GM19397 (cell line): ENCODE measurements around the gene SEMA4A.

Experiments
- ATAC-seq: cut with Tn5 transposase; IDR thresholded peaks from one replicate; pipeline ENCODE4 v1.9.1; 2021; ENCODE audit warnings: mild to moderate bottlenecking, moderate library complexity; ENCODE audit not compliant: unreplicated experiment

Gene SEMA4A

DNA sequence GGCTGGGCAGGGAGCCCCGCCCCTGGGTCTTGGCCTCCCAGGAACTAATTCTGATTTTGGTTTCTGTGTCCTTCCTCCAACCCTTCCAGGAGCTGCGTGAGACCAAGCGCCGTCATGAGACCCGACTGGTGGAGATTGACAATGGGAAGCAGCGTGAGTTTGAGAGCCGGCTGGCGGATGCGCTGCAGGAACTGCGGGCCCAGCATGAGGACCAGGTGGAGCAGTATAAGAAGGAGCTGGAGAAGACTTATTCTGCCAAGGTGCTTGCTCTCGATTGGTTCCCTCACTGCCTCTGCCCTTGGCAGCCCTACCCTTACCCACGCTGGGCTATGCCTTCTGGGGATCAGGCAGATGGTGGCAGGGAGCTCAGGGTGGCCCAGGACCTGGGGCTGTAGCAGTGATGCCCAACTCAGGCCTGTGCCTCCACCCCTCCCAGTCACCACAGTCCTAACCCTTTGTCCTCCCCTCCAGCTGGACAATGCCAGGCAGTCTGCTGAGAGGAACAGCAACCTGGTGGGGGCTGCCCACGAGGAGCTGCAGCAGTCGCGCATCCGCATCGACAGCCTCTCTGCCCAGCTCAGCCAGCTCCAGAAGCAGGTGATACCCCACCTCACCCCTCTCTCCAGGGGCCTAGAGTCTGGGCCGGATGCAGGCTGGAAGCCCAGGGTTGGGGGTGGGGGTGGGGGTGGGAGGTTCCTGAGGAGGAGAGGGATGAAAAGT is 18.5 kb upstream of the SEMA4A start:
- no peak for ATAC-seq

- ATAC-seq: no peak
Measured at GRCh38 chr1:156135930-156136871, 17.2 kb upstream of the SEMA4A start.

DNA sequence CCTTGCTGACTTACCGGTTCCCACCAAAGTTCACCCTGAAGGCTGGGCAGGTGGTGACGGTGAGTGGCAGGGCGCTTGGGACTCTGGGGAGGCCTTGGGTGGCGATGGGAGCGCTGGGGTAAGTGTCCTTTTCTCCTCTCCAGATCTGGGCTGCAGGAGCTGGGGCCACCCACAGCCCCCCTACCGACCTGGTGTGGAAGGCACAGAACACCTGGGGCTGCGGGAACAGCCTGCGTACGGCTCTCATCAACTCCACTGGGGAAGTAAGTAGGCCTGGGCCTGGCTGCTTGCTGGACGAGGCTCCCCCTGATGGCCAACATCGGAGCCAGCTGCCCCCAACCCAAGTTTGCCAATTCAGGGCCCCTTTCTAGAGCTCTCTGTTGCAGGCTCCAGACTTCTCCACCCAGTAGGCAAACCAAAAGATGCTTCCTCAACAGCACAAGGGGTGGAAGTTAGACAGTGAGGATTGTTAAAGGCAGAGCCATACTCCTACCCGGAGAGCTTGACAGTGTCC is 16.4 kb upstream of the SEMA4A start:
- ATAC-seq: no peak

GRCh38 chr1:156138458-156138867 is 14.9 kb upstream of the SEMA4A start:
- ATAC-seq: no peak

GRCh38 chr1:156140879-156141707 is 12.3 kb upstream of the SEMA4A start:
- no peak for ATAC-seq

GRCh38 chr1:156143765-156144489 is 9.5 kb upstream of the SEMA4A start:
- ATAC-seq: no peak

- no peak for ATAC-seq
Measured at GRCh38 chr1:156144742-156145141, 8.6 kb upstream of the SEMA4A start.

DNA sequence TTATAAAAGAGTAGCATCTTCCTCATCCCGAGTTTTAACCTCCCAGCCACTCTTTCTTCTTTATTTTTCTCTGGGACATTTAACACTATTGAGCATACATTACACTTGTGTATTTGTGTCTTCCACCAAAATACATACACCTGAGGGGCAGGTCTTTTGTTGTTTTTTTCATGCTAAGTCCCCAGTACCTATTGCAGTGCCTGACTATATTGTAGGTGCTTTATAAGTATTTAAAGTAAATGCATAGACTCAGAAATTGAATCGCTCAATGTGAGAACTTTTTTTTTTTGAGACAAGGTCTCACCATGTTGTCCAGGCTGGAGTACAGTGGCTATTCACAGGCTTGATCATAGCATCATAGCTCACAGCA is 7.8 kb upstream of the SEMA4A start:
- no peak for ATAC-seq

- ATAC-seq: no peak
Measured at GRCh38 chr1:156146020-156146768, 7.2 kb upstream of the SEMA4A start.

DNA sequence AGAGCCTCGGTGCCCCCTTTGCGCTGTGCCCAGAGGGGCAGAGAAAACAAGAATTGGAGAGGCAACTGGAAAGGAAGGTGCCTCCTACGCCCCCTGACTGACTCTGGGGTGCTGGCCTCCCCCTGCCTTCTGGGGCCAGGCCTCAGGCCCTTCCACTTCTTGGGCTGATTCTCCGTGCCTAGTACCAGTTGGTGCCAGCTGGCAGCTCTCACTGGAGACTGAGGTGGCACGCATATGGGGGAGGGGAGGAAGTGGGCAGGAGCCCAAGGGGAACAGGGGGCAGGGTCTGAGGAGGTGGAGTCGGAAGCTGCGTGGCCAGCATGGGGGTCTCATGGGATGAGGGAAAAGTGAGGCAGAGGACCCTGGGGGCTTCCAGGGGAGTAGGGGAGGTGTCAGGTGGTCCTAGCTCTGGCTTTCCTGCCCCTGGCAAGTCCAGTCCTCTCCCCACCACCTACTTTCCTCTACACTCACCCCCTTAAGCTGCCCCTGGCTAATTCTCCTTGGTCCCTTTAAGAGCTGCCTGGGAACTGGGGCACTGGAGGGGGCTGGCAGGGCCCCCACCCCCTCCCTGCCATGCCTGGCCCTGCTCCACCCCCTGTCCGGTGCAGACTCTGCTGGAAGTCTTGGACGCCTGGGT is 6.5 kb upstream of the SEMA4A start:
- no peak for ATAC-seq

DNA sequence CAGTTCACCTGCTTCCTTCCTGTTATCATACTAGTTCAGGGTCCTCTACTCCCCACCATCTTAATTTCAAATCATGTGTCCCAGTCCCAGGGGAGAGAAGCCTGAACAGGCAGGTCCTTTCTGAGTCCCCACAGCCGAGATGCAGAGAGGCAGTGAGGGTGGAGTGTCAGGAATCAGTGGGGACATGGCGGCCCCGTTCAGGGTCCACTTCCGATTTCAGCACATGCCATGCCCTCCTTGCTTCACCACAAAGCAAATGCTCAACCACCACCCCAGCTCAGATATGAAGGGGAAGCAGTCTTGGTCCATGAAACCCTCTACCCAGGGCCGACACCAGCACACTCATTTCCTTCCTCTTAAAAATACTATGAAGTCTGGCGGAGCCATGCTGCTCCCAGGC is 5.2 kb upstream of the SEMA4A start:
- no peak for ATAC-seq

DNA sequence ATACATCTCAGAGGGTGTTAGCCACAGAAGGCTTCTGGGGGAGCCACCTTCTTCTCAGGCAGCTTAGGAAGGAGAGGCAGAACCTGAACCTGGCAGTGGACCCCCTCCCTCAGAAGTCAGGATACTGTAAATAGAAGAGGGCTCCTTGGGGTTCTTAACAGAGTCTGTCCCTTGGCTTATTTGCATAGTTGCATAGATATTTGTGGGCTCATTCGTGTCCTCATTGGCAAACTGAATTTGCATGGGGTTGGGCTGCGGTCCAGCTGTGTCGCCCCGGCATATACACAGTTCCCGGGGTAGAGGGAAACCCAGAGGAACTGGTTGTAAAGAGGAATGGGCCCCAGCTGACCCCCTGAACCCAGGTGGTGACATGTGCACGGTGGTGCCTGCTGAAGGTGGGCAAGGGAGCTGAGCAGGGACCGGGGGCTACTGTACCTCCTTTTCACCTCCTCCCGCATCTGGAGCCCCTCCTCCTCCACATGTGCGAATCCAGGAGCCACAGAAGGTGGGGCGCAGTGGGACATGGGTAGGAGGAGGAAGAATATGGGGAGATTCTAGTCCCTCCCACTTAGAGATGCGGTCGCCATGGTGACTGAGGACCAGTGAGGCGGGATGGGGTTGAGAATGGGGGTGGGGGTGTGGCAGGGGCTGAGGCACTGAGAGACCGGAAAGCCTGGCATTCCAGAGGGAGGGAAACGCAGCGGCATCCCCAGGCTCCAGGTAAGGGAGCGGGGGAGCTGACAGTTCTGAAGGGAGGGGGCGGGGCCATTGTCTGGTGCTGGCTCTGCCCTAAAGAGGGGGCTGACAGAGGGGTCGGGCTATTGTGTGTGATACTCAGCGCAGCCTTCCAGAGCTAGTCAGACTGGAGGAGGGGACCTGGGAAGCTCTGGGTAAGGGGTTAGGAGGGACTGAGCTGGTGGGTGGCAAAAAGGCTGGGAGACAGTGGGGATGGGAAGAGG is 3.7 kb upstream of the SEMA4A start:
- peak; percentile 43 for ATAC-seq

- ATAC-seq: no peak
Measured at GRCh38 chr1:156150333-156151011, 2.9 kb upstream of the SEMA4A start.

GRCh38 chr1:156151093-156151688 is 2.2 kb upstream of the SEMA4A start:
- no peak for ATAC-seq

DNA sequence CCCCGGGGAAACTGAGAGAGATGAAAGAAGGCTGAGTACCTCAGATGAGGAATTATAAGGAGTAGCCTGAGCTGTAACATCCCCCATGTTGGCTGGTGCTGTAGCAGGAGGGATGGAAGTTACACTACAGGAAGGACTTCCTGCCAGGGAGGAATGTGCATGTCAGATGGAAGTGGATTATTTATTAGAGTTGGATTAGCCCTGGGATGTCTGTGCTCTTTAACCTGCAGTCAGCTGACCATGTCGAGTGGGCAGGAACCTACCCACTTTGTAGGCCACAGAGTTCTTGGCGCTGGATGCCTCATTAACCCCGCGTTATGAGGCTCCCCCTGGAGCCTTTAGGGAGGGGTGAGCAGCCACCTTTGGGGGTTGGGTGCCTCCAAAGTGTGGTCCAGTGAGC is 757 bp upstream of the SEMA4A start:
- no peak for ATAC-seq

DNA sequence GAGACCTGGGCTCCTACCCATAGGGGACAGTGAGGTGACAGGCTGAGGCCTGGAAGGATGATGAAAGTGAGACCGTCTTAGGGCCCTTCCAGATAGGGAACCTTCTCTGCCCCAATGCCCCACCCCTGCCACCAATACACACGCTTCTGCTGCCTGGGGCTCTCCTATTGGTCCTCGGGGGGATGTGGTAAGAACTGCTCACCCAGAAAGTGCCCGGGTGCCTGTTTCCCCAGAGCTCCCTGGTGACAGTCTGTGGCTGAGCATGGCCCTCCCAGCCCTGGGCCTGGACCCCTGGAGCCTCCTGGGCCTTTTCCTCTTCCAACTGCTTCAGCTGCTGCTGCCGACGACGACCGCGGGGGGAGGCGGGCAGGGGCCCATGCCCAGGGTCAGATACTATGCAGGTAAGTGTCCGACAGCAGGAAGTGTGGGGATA is 948 bp downstream of the SEMA4A start:
- peak; percentile 44 for ATAC-seq
